NB4 (cell line): ENCODE results near the gene SAE1.
A peak's percentile ranks its signal among the peaks of the same experiment; 100 is the strongest.

Experiments used
- CTCF ChIP-seq: IDR thresholded peaks from one replicate; pipeline ENCODE4 v1.5.1; 2012; ENCODE audit warnings: low read depth, low read length
- MYC ChIP-seq: IDR thresholded peaks from 2 replicates; pipeline ENCODE4 v1.6.1; 2011; ENCODE audit warnings: low read depth, low read length
- POLR2A ChIP-seq: IDR thresholded peaks from 2 replicates; pipeline ENCODE4 v1.6.1; 2011; ENCODE audit warnings: mild to moderate bottlenecking; ENCODE audit not compliant: insufficient read length; ENCODE audit errors: extremely low read depth
- TF ChIP-seq, protein P1 (sequence below): IDR thresholded peaks from 2 replicates; pipeline ENCODE4 v1.6.1; 2011; ENCODE audit warnings: low read depth, low read length

- TF ChIP-seq, protein P1, sequence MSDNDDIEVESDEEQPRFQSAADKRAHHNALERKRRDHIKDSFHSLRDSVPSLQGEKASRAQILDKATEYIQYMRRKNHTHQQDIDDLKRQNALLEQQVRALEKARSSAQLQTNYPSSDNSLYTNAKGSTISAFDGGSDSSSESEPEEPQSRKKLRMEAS: 0 out of 2 replicates have a peak, but pooled peaks have one; percentile 36
- TF ChIP-seq CTCF (no peak), POLR2A (no peak), MYC (no peak; the same call in 1 of the 2 replicates)
Measured at GRCh38 chr19:47240996-47241918, 110.6 kb downstream of the SAE1 start.
